ENCODE measurements around the gene POGK.
"Not testable (repeated sequence)": the region's sequence is repeated elsewhere in the genome, so short reads cannot be mapped to it uniquely, and the experiment has no call there.

The POGK gene

GRCh38 chr1:166819974-166820373, 19.3 kb upstream of the POGK start:
- no peak for TF ChIP-seq CTCF (IDR thresholded peaks at IDR 0.05; ENCODE audit: insufficient read depth, missing control alignments)
- FAIRE-seq (no peak), DNase-seq (ENCODE audit: insufficient read length, low spot score) (no peak)

- FAIRE-seq (no peak), DNase-seq (ENCODE audit: insufficient read length, low spot score) (no peak)
Measured at GRCh38 chr1:166822385-166822784, 16.9 kb upstream of the POGK start.

GRCh38 chr1:166827426-166827825, 11.8 kb upstream of the POGK start:
- DNase-seq (ENCODE audit: insufficient read length, low spot score), result no peak
- no peak for TF ChIP-seq CTCF (IDR thresholded peaks at IDR 0.05; ENCODE audit: insufficient read depth, missing control alignments)
- no peak for FAIRE-seq

More at GRCh38 chr1:166822385-166822784, 16.9 kb upstream of the POGK start:
- TF ChIP-seq CTCF (IDR thresholded peaks at IDR 0.05; ENCODE audit: insufficient read depth, missing control alignments), result no peak

GRCh38 chr1:166829762-166830161, 9.5 kb upstream of the POGK start:
- DNase-seq (ENCODE audit: insufficient read length, low spot score); FAIRE-seq: not testable (repeated sequence)

GRCh38 chr1:166836733-166837132, 2.5 kb upstream of the POGK start:
- FAIRE-seq, result no peak
- no peak for DNase-seq (ENCODE audit: insufficient read length, low spot score)
- TF ChIP-seq CTCF (IDR thresholded peaks at IDR 0.05; ENCODE audit: insufficient read depth, missing control alignments), result no peak

GRCh38 chr1:166839600-166840308, 479 bp downstream of the POGK start:
- DNase-seq (ENCODE audit: insufficient read length, low spot score) (no peak), FAIRE-seq (no peak)
- TF ChIP-seq CTCF (IDR thresholded peaks at IDR 0.05; ENCODE audit: insufficient read depth, missing control alignments), result peak; percentile 22

GRCh38 chr1:166840309-166841274, 1.3 kb downstream of the POGK start:
- FAIRE-seq, result no peak
- DNase-seq (ENCODE audit: insufficient read length, low spot score), result no peak
- no peak for TF ChIP-seq CTCF (IDR thresholded peaks at IDR 0.05; ENCODE audit: insufficient read depth, missing control alignments)

Data from D721Med (cell line).